Keratinocyte (primary cell): ENCODE results near the gene ANKRD55. TPM values are rescaled to one million over a fixed set of nuclear protein-coding genes. Genes with fewer than 3 reads are reported as not detected.

Experiments
- DNase-seq: peaks from one replicate; pipeline ENCODE4 v3.0.0-alpha.2; 2011; ENCODE audit warnings: low read depth, missing footprints, low spot score
- FAIRE-seq: peaks from 2 replicates; lab custom pipeline; 2011; peaks lifted over from hg19 to GRCh38; lab: Jason Lieb, UNC
- H2AFZ ChIP-seq: 2 replicates; pipeline ENCODE4 v1.6.0; 2012; ENCODE audit warnings: low read length, control low read depth, inconsistent platforms; ENCODE audit not compliant: control insufficient read depth
- H3K27ac ChIP-seq: 2 replicates; pipeline ENCODE4 v1.5.1; 2011; ENCODE audit warnings: low read length; ENCODE audit not compliant: control insufficient read depth, insufficient read depth
- H3K27me3 ChIP-seq: 3 replicates; pipeline ENCODE4 v1.6.0; 2011; ENCODE audit warnings: low read length; ENCODE audit not compliant: control insufficient read depth, insufficient read depth; ENCODE audit errors: extremely low read depth
- H3K36me3 ChIP-seq, 2 experiments: 2 replicates in 1 of 2; 3 replicates in 1 of 2; pipeline ENCODE4 v1.5.1; 2011; ENCODE audit warnings: low read length in 2 of 2, mild to moderate bottlenecking in 1 of 2; ENCODE audit not compliant: control insufficient read depth in 2 of 2, insufficient read depth in 2 of 2; ENCODE audit errors: extremely low read depth in 1 of 2
- H3K4me1 ChIP-seq: 3 replicates; pipeline ENCODE4 v1.5.1; 2011; ENCODE audit warnings: low read length; ENCODE audit not compliant: control insufficient read depth, insufficient read depth; ENCODE audit errors: extremely low read depth
- H3K4me2 ChIP-seq: 3 replicates; pipeline ENCODE4 v1.6.0; 2011; ENCODE audit warnings: low read depth, low read length; ENCODE audit not compliant: control insufficient read depth, insufficient read depth; ENCODE audit errors: extremely low read depth
- H3K4me3 ChIP-seq, 3 experiments: fragments of 200-600 bp in 1 of 3; sonication (generic) in 1 of 3; 2 replicates in 2 of 3; 3 replicates in 1 of 3; pipeline ENCODE4 v1.5.1; 2011 to 2016; ENCODE audit warnings: low read length in 3 of 3, mild to moderate bottlenecking in 3 of 3, control low read depth in 2 of 3, inconsistent platforms in 1 of 3, low read depth in 1 of 3, mixed read lengths in 1 of 3, mixed run types in 1 of 3, moderate library complexity in 1 of 3; ENCODE audit not compliant: control insufficient read depth in 2 of 3, insufficient read depth in 2 of 3; ENCODE audit errors: extremely low read depth in 1 of 3
- H3K79me2 ChIP-seq: 2 replicates; pipeline ENCODE4 v1.6.0; 2012; ENCODE audit warnings: low read length; ENCODE audit not compliant: control insufficient read depth, insufficient read depth
- H3K9ac ChIP-seq: 3 replicates; pipeline ENCODE4 v1.6.0; 2011; ENCODE audit warnings: low read length; ENCODE audit not compliant: control insufficient read depth, insufficient read depth; ENCODE audit errors: extremely low read depth
- H3K9me1 ChIP-seq: 3 replicates; pipeline ENCODE4 v1.6.0; 2011; ENCODE audit warnings: low read length; ENCODE audit not compliant: control insufficient read depth, insufficient read depth; ENCODE audit errors: extremely low read depth
- H3K9me3 ChIP-seq: 2 replicates; pipeline ENCODE4 v1.5.1; 2012; ENCODE audit warnings: low read depth, low read length; ENCODE audit not compliant: control insufficient read depth
- H4K20me1 ChIP-seq: 3 replicates; pipeline ENCODE4 v1.6.0; 2011; ENCODE audit warnings: low read length; ENCODE audit not compliant: control insufficient read depth, insufficient read depth; ENCODE audit errors: extremely low read depth
- EZH2 ChIP-seq: IDR thresholded peaks from one replicate; pipeline ENCODE4 v1.6.1; 2012; ENCODE audit warnings: inconsistent platforms, mild to moderate bottlenecking, low read length, moderate library complexity
- dilution Hi-C: fragments of 300-500 bp; cut with MboI; formaldehyde crosslinking; loops from one replicate; pipeline ENCODE4 v1.7.0; 2020; ENCODE audit warnings: low sequenced_read_pairs; ENCODE audit not compliant: extremely low pct_ligation_motif_present
- polyA plus RNA-seq, 5 experiments: library from polyadenylated mRNA; depleted of rRNA in 3 of 5; stranded (reverse) in 3 of 5; stranded (forward) in 1 of 5; unstranded in 1 of 5; fragments of >200 nt; gene quantifications; 1 replicate in 1 of 5; 2 replicates in 3 of 5; 3 replicates in 1 of 5; pipeline versions ENCODE4 v1.2.1 to v1.2.3, GENCODE V29; 2011 to 2012; ENCODE audit warnings: missing spikeins in 2 of 5, low read depth in 1 of 5, low replicate concordance in 1 of 5
- TF ChIP-seq, protein P1 (sequence below), 3 experiments: IDR thresholded peaks in 1 of 3; conservative IDR thresholded peaks in 1 of 3; optimal IDR thresholded peaks in 1 of 3; 2 replicates in 2 of 3; 3 replicates in 1 of 3; pipeline versions ENCODE3 to v1.5.1; 2011; ENCODE audit warnings: low read length in 3 of 3, mild to moderate bottlenecking in 3 of 3, moderate library complexity in 2 of 3, control low read depth in 1 of 3, inconsistent platforms in 1 of 3; ENCODE audit not compliant: insufficient read depth in 2 of 3; ENCODE audit errors: extremely low read depth in 1 of 3

ANKRD55 gene
- polyA plus RNA-seq, 1 donor (not counting 4 experiments of a cell fraction or from before 2014, with no cell fraction given) = not detected

DNA sequence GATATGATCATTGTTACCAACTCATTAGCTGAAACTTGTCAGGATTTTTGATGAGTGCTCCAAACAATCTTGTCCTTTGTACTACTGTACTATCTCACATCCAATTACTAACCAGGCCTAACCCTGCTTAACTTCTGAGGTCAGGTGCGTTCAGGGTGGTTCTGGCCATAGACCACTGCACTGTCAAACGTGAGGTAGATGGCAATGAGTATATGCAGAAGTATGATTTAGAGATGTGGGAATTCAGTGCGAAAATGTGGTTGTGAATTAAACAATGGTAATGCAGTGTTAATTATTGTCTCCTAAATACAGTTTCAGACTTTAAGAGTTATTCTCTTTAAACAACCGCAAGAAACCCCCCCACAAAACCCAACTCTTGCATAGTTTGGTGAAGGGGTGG is 86.5 kb downstream of the ANKRD55 start:
- TF ChIP-seq, protein P1, sequence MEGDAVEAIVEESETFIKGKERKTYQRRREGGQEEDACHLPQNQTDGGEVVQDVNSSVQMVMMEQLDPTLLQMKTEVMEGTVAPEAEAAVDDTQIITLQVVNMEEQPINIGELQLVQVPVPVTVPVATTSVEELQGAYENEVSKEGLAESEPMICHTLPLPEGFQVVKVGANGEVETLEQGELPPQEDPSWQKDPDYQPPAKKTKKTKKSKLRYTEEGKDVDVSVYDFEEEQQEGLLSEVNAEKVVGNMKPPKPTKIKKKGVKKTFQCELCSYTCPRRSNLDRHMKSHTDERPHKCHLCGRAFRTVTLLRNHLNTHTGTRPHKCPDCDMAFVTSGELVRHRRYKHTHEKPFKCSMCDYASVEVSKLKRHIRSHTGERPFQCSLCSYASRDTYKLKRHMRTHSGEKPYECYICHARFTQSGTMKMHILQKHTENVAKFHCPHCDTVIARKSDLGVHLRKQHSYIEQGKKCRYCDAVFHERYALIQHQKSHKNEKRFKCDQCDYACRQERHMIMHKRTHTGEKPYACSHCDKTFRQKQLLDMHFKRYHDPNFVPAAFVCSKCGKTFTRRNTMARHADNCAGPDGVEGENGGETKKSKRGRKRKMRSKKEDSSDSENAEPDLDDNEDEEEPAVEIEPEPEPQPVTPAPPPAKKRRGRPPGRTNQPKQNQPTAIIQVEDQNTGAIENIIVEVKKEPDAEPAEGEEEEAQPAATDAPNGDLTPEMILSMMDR (optimal IDR thresholded peaks at IDR 0.05 in 1 of 3, IDR thresholded peaks at IDR 0.05 in 1 of 3, conservative IDR thresholded peaks at IDR 0.05 in 1 of 3; ENCODE audit: extremely low read depth in 1 of 3, insufficient read depth in 2 of 3, low read length in 3 of 3) = no peak
- TF ChIP-seq EZH2 = no peak
- no peak for FAIRE-seq
- dilution Hi-C loops = no loop called here

GRCh38 chr5:56145511-56145910 is 87.6 kb downstream of the ANKRD55 start:
- no peak overlapping the region for H3K27ac ChIP-seq
- H3K79me2 ChIP-seq = no peaks in the 10 kb centered on the region
- no peaks in the 10 kb centered on the region for H3K9me1 ChIP-seq
- no peaks in the 10 kb centered on the region for H4K20me1 ChIP-seq
- peak overlapping the region; percentile 41 for H2AFZ ChIP-seq
- H3K27me3 ChIP-seq = no peaks in the 10 kb centered on the region
- H3K9ac ChIP-seq = no peak overlapping the region
- peaks cover 20% of the 10 kb centered on the region for H3K4me1 ChIP-seq
- dilution Hi-C loops = no loop called here
- TF ChIP-seq EZH2 = no peak
- TF ChIP-seq, protein P1 (optimal IDR thresholded peaks at IDR 0.05 in 1 of 3, IDR thresholded peaks at IDR 0.05 in 1 of 3, conservative IDR thresholded peaks at IDR 0.05 in 1 of 3; ENCODE audit: extremely low read depth in 1 of 3, insufficient read depth in 2 of 3, low read length in 3 of 3) = no peak
- no peaks in the 10 kb centered on the region for H3K36me3 ChIP-seq
- no peak overlapping the region for H3K4me2 ChIP-seq
- no peak for FAIRE-seq
- DNase-seq = no peak
- H3K4me3 ChIP-seq = no peak overlapping the region
- no peaks in the 10 kb centered on the region for H3K9me3 ChIP-seq

More for the DNA sequence above, 86.5 kb downstream of the ANKRD55 start:
- Histone ChIP-seq H3K36me3 (no peaks in the 10 kb centered on the region), H3K27ac (no peak overlapping the region), H3K9me3 (no peaks in the 10 kb centered on the region), H3K9ac (no peak overlapping the region), H3K79me2 (no peaks in the 10 kb centered on the region), H2AFZ (no peak overlapping the region), H4K20me1 (no peaks in the 10 kb centered on the region), H3K4me1 (peaks cover 20% of the 10 kb centered on the region), H3K27me3 (no peaks in the 10 kb centered on the region), H3K4me2 (no peak overlapping the region), H3K4me3 (no peak overlapping the region), H3K9me1 (no peaks in the 10 kb centered on the region)
- DNase-seq = no peak
